ENCODE data around the gene PDLIM4. TPM values are rescaled to one million over a fixed set of nuclear protein-coding genes. Genes with fewer than 3 reads are reported as not detected.

Gene PDLIM4
- polyA plus RNA-seq, 3 donors = 2.2 to 39.4 (median 17.5) TPM

GRCh38 chr5:132225165-132226032 lies 32.1 kb upstream of the PDLIM4 start:
- H3K27ac ChIP-seq (ENCODE audit: low read depth, low read length) = no peak overlapping the region
- 51 to 59% (median 54%) methylated on average over 13 of the region's 13 CpGs for WGBS, 3 donors

GRCh38 chr5:132226516-132227234 lies 30.8 kb upstream of the PDLIM4 start:
- no peak overlapping the region for H3K27ac ChIP-seq (ENCODE audit: low read depth, low read length)
- 46 to 64% (median 61%) methylated on average over 23 of the region's 23 CpGs for WGBS, 3 donors

- WGBS, 3 donors = 0 to 2% (median 2%) methylated on average over 13 of the region's 13 CpGs
Measured at GRCh38 chr5:132227235-132227484, 30.3 kb upstream of the PDLIM4 start.

GRCh38 chr5:132227485-132228240 lies 29.8 kb upstream of the PDLIM4 start, which contains the start of gene P4HA2:
P4HA2 (minus strand) TSS chr5:132227853; CDS start chr5:132218626, 9,227 bp downstream.
- 0 to 1% (median 1%) methylated on average over 51 to 91 of the region's 92 CpGs for WGBS, 3 donors
- peak within 1 kb of the TSS; percentile 62 for H3K27ac ChIP-seq (ENCODE audit: low read depth, low read length)

More at GRCh38 chr5:132227235-132227484, 30.3 kb upstream of the PDLIM4 start:
- H3K27ac ChIP-seq (ENCODE audit: low read depth, low read length) = peak overlapping the region; percentile 17

- 64 to 69% (median 65%) methylated on average over 25 to 27 of the region's 27 CpGs for WGBS, 3 donors
Measured at GRCh38 chr5:132228241-132229035, 29.1 kb upstream of the PDLIM4 start.

GRCh38 chr5:132229236-132229635 lies 28.3 kb upstream of the PDLIM4 start:
- H3K27ac ChIP-seq (ENCODE audit: low read depth, low read length) = no peak overlapping the region
- WGBS, 3 donors = 97% methylated on average over 5 of the region's 5 CpGs

More at GRCh38 chr5:132228241-132229035, 29.1 kb upstream of the PDLIM4 start:
- H3K27ac ChIP-seq (ENCODE audit: low read depth, low read length) = no peak overlapping the region

GRCh38 chr5:132230871-132231270 lies 26.6 kb upstream of the PDLIM4 start:
- WGBS, 3 donors = 88 to 89% (median 89%) methylated on average over 9 of the region's 9 CpGs

GRCh38 chr5:132232465-132232864 lies 25.0 kb upstream of the PDLIM4 start:
- no peak overlapping the region for H3K27ac ChIP-seq (ENCODE audit: low read depth, low read length)
- WGBS, 3 donors = 76 to 81% (median 77%) methylated on average over 3 of the region's 3 CpGs

More at GRCh38 chr5:132230871-132231270, 26.6 kb upstream of the PDLIM4 start:
- H3K27ac ChIP-seq (ENCODE audit: low read depth, low read length) = no peak overlapping the region

- H3K27ac ChIP-seq (ENCODE audit: low read depth, low read length) = no peak overlapping the region
- 88 to 100% (median 96%) methylated on average over 1 of the region's 1 CpG for WGBS, 3 donors
Measured at GRCh38 chr5:132233081-132233480, 24.4 kb upstream of the PDLIM4 start.

- no peak overlapping the region for H3K27ac ChIP-seq (ENCODE audit: low read depth, low read length)
- 91 to 95% (median 93%) methylated on average over 7 of the region's 7 CpGs for WGBS, 3 donors
Measured at GRCh38 chr5:132233811-132234683, 23.4 kb upstream of the PDLIM4 start.

GRCh38 chr5:132234684-132235062 lies 22.8 kb upstream of the PDLIM4 start:
- H3K27ac ChIP-seq (ENCODE audit: low read depth, low read length) = no peak overlapping the region
- WGBS, 3 donors = 88 to 89% (median 88%) methylated on average over 2 of the region's 2 CpGs

GRCh38 chr5:132235340-132235739 lies 22.2 kb upstream of the PDLIM4 start:
- 86 to 93% (median 90%) methylated on average over 3 of the region's 3 CpGs for WGBS, 3 donors
- H3K27ac ChIP-seq (ENCODE audit: low read depth, low read length) = no peak overlapping the region

GRCh38 chr5:132237141-132237540 lies 20.4 kb upstream of the PDLIM4 start:
- WGBS, 3 donors = 95 to 100% methylated on average over 1 of the region's 1 CpG; no CpG with 5 or more reads in 1 of the 3 donors
- no peak overlapping the region for H3K27ac ChIP-seq (ENCODE audit: low read depth, low read length)

GRCh38 chr5:132237670-132238069 lies 19.8 kb upstream of the PDLIM4 start:
- H3K27ac ChIP-seq (ENCODE audit: low read depth, low read length) = no peak overlapping the region
- WGBS, 3 donors = 57 to 91% (median 88%) methylated on average over 4 of the region's 4 CpGs

GRCh38 chr5:132238169-132238744 lies 19.2 kb upstream of the PDLIM4 start:
- H3K27ac ChIP-seq (ENCODE audit: low read depth, low read length) = no peak overlapping the region
- 0 to 21% (median 16%) methylated on average over 1 of the region's 1 CpG for WGBS, 3 donors

GRCh38 chr5:132238901-132239500 lies 18.5 kb upstream of the PDLIM4 start:
- WGBS, 3 donors = 36 to 91% (median 73%) methylated on average over 1 of the region's 1 CpG
- H3K27ac ChIP-seq (ENCODE audit: low read depth, low read length) = no peak overlapping the region

- H3K27ac ChIP-seq (ENCODE audit: low read depth, low read length) = no peak overlapping the region
Measured at GRCh38 chr5:132239776-132240175, 17.7 kb upstream of the PDLIM4 start.
